Measurements from ENCODE around the gene HELT. TPM values are rescaled to one million over a fixed set of nuclear protein-coding genes. Genes with fewer than 3 reads are reported as not detected.

Gene HELT
- total RNA-seq, 1 donor from 2014 or later, result not detected

- Histone ChIP-seq H3K4me3 (no peak overlapping the region), H3K4me1 (no peaks in the 10 kb centered on the region), H3K27me3 (no peaks in the 10 kb centered on the region), H3K9me3 (no peaks in the 10 kb centered on the region), H3K36me3 (no peaks in the 10 kb centered on the region), H3K27ac (no peak overlapping the region)
- DNase-seq (ENCODE audit: extremely low spot score in 2 of 2), result no peak
- intact Hi-C loops (cut with DNase I), result no loop called here
- TF ChIP-seq POLR2A (IDR thresholded peaks at IDR 0.05) (no peak), POLR2AphosphoS5 (IDR thresholded peaks at IDR 0.05; ENCODE audit: insufficient read depth in 1 of 2, low read depth in 1 of 2) (no peak)
- TF ChIP-seq, protein P1, sequence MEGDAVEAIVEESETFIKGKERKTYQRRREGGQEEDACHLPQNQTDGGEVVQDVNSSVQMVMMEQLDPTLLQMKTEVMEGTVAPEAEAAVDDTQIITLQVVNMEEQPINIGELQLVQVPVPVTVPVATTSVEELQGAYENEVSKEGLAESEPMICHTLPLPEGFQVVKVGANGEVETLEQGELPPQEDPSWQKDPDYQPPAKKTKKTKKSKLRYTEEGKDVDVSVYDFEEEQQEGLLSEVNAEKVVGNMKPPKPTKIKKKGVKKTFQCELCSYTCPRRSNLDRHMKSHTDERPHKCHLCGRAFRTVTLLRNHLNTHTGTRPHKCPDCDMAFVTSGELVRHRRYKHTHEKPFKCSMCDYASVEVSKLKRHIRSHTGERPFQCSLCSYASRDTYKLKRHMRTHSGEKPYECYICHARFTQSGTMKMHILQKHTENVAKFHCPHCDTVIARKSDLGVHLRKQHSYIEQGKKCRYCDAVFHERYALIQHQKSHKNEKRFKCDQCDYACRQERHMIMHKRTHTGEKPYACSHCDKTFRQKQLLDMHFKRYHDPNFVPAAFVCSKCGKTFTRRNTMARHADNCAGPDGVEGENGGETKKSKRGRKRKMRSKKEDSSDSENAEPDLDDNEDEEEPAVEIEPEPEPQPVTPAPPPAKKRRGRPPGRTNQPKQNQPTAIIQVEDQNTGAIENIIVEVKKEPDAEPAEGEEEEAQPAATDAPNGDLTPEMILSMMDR (IDR thresholded peaks at IDR 0.05), result no peak
Measured at GRCh38 chr4:185011408-185011807, 6.9 kb upstream of the HELT start.

GRCh38 chr4:185013417-185014125 lies 4.7 kb upstream of the HELT start:
- no peaks in the 10 kb centered on the region for H3K36me3 ChIP-seq
- H3K4me3 ChIP-seq, result no peak overlapping the region
- no peak overlapping the region for H3K27ac ChIP-seq
- no peak for DNase-seq (ENCODE audit: extremely low spot score in 2 of 2)
- no peaks in the 10 kb centered on the region for H3K9me3 ChIP-seq
- intact Hi-C loops (cut with DNase I), result no loop called here
- H3K27me3 ChIP-seq, result no peaks in the 10 kb centered on the region
- TF ChIP-seq POLR2AphosphoS5 (IDR thresholded peaks at IDR 0.05; ENCODE audit: insufficient read depth in 1 of 2, low read depth in 1 of 2) (no peak), POLR2A (IDR thresholded peaks at IDR 0.05) (no peak)
- TF ChIP-seq, protein P1 (IDR thresholded peaks at IDR 0.05), result no peak
- peaks cover under 1% of the 10 kb centered on the region for H3K4me1 ChIP-seq

DNA sequence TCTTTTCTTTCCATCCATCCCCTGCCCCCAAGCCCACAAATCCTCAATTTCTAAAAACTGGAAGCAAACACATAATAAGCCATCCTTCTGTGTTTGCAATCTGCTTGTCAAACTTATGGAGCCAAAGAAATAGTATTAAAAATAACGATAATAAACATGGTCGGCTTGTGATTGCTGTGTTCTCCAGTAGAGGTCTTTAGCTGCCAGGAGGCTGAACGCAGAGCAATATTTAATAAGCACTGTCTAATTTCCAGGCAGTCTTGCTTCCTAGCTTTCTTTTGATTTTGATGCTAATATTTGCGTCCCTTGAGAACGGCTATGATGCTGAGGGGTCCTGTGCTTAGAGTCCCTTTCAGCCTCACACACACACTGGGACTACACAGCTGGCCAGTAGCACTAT lies 3.2 kb upstream of the HELT start:
- Histone ChIP-seq H3K4me3 (no peak overlapping the region), H3K9me3 (no peaks in the 10 kb centered on the region), H3K36me3 (no peaks in the 10 kb centered on the region), H3K4me1 (peaks cover 16% of the 10 kb centered on the region), H3K27me3 (peaks cover 3% of the 10 kb centered on the region), H3K27ac (no peak overlapping the region)
- no peak for DNase-seq (ENCODE audit: extremely low spot score in 2 of 2)
- TF ChIP-seq POLR2A (IDR thresholded peaks at IDR 0.05) (no peak), POLR2AphosphoS5 (IDR thresholded peaks at IDR 0.05; ENCODE audit: insufficient read depth in 1 of 2, low read depth in 1 of 2) (no peak)
- TF ChIP-seq, protein P1 (IDR thresholded peaks at IDR 0.05), result no peak
- intact Hi-C loops (cut with DNase I), result no loop called here

DNA sequence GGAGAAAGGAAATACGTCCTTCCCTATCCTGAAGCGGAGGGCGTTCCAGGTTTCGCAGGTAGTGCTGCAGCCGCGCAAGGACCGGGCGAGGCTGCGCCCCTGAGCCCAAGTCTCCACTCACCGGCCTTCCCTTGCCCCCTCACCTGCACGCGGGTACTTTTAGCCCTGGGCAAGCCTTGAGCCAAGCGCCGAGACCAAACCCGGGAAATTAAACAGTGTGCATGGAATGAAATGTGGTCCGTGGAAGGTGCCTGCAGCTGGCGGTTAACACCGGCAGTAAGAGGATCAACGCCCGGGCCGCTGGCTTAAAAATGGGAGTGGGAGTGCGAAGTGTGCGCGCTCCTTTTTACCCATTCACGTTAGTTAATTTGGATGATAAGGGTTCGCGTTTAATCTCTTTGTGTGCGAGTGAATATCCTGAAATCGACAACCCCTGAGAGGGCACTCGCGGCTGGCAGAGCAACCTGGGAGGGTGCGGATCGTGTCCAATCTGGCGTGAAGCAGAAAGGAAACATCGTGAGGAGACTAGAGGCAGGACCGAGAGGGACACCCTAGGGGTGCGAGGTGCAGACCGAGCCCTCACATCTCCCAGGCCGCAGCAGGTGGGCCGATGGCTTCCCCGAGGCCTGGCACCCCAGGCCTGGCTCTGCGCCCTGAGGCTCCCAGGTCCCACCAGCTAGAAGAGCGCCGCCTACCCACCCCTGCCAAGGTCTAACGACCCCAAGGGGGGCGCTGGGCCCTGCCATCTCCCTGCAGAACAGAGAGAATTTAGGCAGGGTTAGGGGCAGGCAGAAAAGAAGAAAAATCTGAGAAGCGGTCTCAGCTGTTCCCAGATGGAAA lies 2.0 kb upstream of the HELT start:
- Histone ChIP-seq H3K36me3 (no peaks in the 10 kb centered on the region), H3K9me3 (no peaks in the 10 kb centered on the region), H3K4me1 (peaks cover 28% of the 10 kb centered on the region), H3K4me3 (no peak overlapping the region), H3K27ac (no peak overlapping the region), H3K27me3 (peaks cover 11% of the 10 kb centered on the region)
- TF ChIP-seq, protein P1 (IDR thresholded peaks at IDR 0.05), result no peak
- no peak for TF ChIP-seq POLR2A (IDR thresholded peaks at IDR 0.05)
- TF ChIP-seq POLR2AphosphoS5 (IDR thresholded peaks at IDR 0.05; ENCODE audit: insufficient read depth in 1 of 2, low read depth in 1 of 2), result no peak
- no peak for DNase-seq (ENCODE audit: extremely low spot score in 2 of 2)
- intact Hi-C loops (cut with DNase I), result no loop called here

Measured in vagina (tissue), 2 donors.